Glutamatergic neuron (in vitro differentiated cells): ENCODE results near the gene MTMR1. TPM values are rescaled to one million over a fixed set of nuclear protein-coding genes. Genes with fewer than 3 reads are reported as not detected.

ENCODE experiments used
- DNase-seq: peaks from one replicate; pipeline ENCODE4 v3.0.0; 2022
- H3K27ac Mint-ChIP-seq: one replicate; pipeline ENCODE4 v1.8.0; 2020; ENCODE audit warnings: mild to moderate bottlenecking, mixed read lengths, inconsistent platforms; ENCODE audit not compliant: unreplicated experiment
- H3K27me3 Mint-ChIP-seq: one replicate; pipeline ENCODE4 v1.8.0; 2020; ENCODE audit warnings: mild to moderate bottlenecking, moderate library complexity, mixed read lengths, inconsistent platforms; ENCODE audit not compliant: unreplicated experiment
- H3K36me3 Mint-ChIP-seq: one replicate; pipeline ENCODE4 v1.8.0; 2020; ENCODE audit warnings: mild to moderate bottlenecking, mixed read lengths, inconsistent platforms; ENCODE audit not compliant: unreplicated experiment
- H3K4me1 Mint-ChIP-seq: one replicate; pipeline ENCODE4 v1.8.0; 2020; ENCODE audit warnings: mild to moderate bottlenecking, low read depth, mixed read lengths, inconsistent platforms; ENCODE audit not compliant: unreplicated experiment
- H3K4me3 Mint-ChIP-seq: one replicate; pipeline ENCODE4 v1.8.0; 2020; ENCODE audit warnings: mild to moderate bottlenecking, mixed read lengths, inconsistent platforms; ENCODE audit not compliant: unreplicated experiment
- H3K9me3 Mint-ChIP-seq: one replicate; pipeline ENCODE4 v1.8.0; 2020; ENCODE audit warnings: mild to moderate bottlenecking, moderate library complexity, mixed read lengths, inconsistent platforms; ENCODE audit not compliant: unreplicated experiment
- CTCF ChIP-seq: fragments of 200-600 bp; sonication (generic); IDR thresholded peaks from one replicate; pipeline ENCODE4 v1.5.0; 2021; ENCODE audit not compliant: partially characterized antibody, unreplicated experiment
- total RNA-seq: library from RNA; stranded (reverse); fragmentation: NEBNext Ultra II Directional; extraction: Animal tissue kit (Norgen Biotek cat#: 25700); gene quantifications from one replicate; pipeline ENCODE4 v1.2.1, GENCODE V29; 2021; ENCODE audit not compliant: unreplicated experiment

The MTMR1 gene
- total RNA-seq, 1 donor from 2014 or later, result 29.6 TPM

- H3K4me3 Mint-ChIP-seq, result no peak overlapping the region
- peak; percentile 12 for DNase-seq
- H3K27ac Mint-ChIP-seq, result no peak overlapping the region
- H3K4me1 Mint-ChIP-seq, result no peaks in the 10 kb centered on the region
- H3K27me3 Mint-ChIP-seq, result no peaks in the 10 kb centered on the region
- no peak for TF ChIP-seq CTCF
- H3K36me3 Mint-ChIP-seq, result no peaks in the 10 kb centered on the region
- peaks cover 1% of the 10 kb centered on the region for H3K9me3 Mint-ChIP-seq
These were observed 43.9 kb upstream of the MTMR1 start for GRCh38 chrX:150649096-150649870.

GRCh38 chrX:150651906-150652305 lies 41.3 kb upstream of the MTMR1 start:
- H3K27ac Mint-ChIP-seq, result peak overlapping the region; percentile 11
- DNase-seq, result no peak
- no peak for TF ChIP-seq CTCF
- H3K4me3 Mint-ChIP-seq, result no peak overlapping the region
- no peaks in the 10 kb centered on the region for H3K27me3 Mint-ChIP-seq
- no peaks in the 10 kb centered on the region for H3K36me3 Mint-ChIP-seq
- peaks cover 1% of the 10 kb centered on the region for H3K9me3 Mint-ChIP-seq
- H3K4me1 Mint-ChIP-seq, result no peaks in the 10 kb centered on the region

- Mint-ChIP-seq H3K27ac (no peak overlapping the region), H3K27me3 (peaks cover 1% of the 10 kb centered on the region), H3K4me1 (no peaks in the 10 kb centered on the region), H3K4me3 (no peak overlapping the region), H3K9me3 (peaks cover 1% of the 10 kb centered on the region), H3K36me3 (no peaks in the 10 kb centered on the region)
- no peak for DNase-seq
- TF ChIP-seq CTCF, result no peak
These were observed 37.4 kb upstream of the MTMR1 start for GRCh38 chrX:150655788-150656187.

GRCh38 chrX:150663073-150663472 lies 30.1 kb upstream of the MTMR1 start:
- H3K27ac Mint-ChIP-seq, result no peak overlapping the region
- peaks cover 2% of the 10 kb centered on the region for H3K9me3 Mint-ChIP-seq
- no peak for DNase-seq

More at GRCh38 chrX:150663073-150663472, 30.1 kb upstream of the MTMR1 start:
- H3K36me3 Mint-ChIP-seq, result peaks cover 6% of the 10 kb centered on the region
- no peak overlapping the region for H3K4me3 Mint-ChIP-seq
- no peak for TF ChIP-seq CTCF
- H3K4me1 Mint-ChIP-seq, result no peaks in the 10 kb centered on the region
- peaks cover 1% of the 10 kb centered on the region for H3K27me3 Mint-ChIP-seq
